ENCODE data around the gene ARHGEF38. TPM values are rescaled to one million over a fixed set of nuclear protein-coding genes. Genes with fewer than 3 reads are reported as not detected.

ARHGEF38 gene
- total and polyA plus RNA-seq, 9 donors: 0.12 to 1.3 (median 0.24) TPM; not detected in 5

DNA sequence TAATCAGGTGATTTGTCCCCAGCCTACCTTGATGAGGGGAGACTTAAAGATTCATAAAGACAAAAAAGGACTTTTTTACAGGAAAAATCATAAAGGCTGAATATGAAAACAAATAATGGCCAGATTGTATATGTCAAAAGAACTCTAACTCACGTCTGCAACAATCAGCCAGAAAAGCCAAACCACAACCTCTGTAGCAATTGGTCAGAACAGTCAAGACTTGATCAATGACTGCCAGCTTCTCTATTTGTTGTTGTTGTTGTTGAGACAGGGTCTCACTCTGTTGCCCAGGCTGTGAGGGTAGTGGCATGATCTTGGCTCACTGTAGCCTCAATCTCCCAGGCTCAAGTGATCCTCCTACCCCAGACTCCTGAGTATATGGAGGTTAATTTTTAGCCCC, 42.7 kb upstream of the ARHGEF38 start:
- TF ChIP-seq POLR2A (IDR thresholded peaks at IDR 0.05) (no peak), EP300 (IDR thresholded peaks at IDR 0.05) (no peak)
- TF ChIP-seq, protein P1, sequence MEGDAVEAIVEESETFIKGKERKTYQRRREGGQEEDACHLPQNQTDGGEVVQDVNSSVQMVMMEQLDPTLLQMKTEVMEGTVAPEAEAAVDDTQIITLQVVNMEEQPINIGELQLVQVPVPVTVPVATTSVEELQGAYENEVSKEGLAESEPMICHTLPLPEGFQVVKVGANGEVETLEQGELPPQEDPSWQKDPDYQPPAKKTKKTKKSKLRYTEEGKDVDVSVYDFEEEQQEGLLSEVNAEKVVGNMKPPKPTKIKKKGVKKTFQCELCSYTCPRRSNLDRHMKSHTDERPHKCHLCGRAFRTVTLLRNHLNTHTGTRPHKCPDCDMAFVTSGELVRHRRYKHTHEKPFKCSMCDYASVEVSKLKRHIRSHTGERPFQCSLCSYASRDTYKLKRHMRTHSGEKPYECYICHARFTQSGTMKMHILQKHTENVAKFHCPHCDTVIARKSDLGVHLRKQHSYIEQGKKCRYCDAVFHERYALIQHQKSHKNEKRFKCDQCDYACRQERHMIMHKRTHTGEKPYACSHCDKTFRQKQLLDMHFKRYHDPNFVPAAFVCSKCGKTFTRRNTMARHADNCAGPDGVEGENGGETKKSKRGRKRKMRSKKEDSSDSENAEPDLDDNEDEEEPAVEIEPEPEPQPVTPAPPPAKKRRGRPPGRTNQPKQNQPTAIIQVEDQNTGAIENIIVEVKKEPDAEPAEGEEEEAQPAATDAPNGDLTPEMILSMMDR (IDR thresholded peaks at IDR 0.05): no peak
- H3K9me3 ChIP-seq: no peaks in the 10 kb centered on the region
- no peaks in the 10 kb centered on the region for H3K27me3 ChIP-seq
- DNase-seq: no peak
- no peaks in the 10 kb centered on the region for H3K4me1 ChIP-seq (ENCODE audit: insufficient read depth)
- intact Hi-C loops (cut with DNase I): no loop called here
- H3K4me3 ChIP-seq: no peak overlapping the region
- no peaks in the 10 kb centered on the region for H3K36me3 ChIP-seq
- 31 to 55% (median 38%) methylated on average over 1 of the region's 1 CpG for WGBS, 3 donors
- H3K27ac ChIP-seq: no peak overlapping the region

DNA sequence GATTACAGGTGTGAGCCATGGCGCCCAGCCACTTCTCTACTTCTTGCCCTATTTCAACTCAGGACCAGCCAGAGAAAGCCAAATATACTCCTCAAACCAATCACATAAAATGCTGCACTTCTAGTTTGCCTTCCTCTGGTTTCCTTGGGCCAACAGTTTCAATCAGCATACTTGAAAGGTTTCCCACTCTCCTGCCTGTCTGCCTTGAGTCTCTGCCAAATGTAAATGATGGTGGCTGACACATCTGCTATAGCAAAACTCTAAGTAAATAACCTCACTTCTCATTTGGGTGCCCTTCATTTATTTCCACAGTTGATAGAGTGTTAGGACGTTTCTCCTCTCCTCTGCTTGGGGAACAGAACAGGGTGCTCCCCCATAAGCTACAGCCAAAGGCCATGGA, 42.2 kb upstream of the ARHGEF38 start:
- WGBS, 3 donors: 57 to 62% (median 60%) methylated on average over 2 of the region's 2 CpGs
- no peak overlapping the region for H3K27ac ChIP-seq
- H3K4me1 ChIP-seq (ENCODE audit: insufficient read depth): no peaks in the 10 kb centered on the region
- H3K9me3 ChIP-seq: no peaks in the 10 kb centered on the region
- no peak for TF ChIP-seq EP300 (IDR thresholded peaks at IDR 0.05)
- no peaks in the 10 kb centered on the region for H3K27me3 ChIP-seq
- no peak for DNase-seq
- intact Hi-C loops (cut with DNase I): no loop called here
- H3K36me3 ChIP-seq: no peaks in the 10 kb centered on the region
- H3K4me3 ChIP-seq: no peak overlapping the region

DNA sequence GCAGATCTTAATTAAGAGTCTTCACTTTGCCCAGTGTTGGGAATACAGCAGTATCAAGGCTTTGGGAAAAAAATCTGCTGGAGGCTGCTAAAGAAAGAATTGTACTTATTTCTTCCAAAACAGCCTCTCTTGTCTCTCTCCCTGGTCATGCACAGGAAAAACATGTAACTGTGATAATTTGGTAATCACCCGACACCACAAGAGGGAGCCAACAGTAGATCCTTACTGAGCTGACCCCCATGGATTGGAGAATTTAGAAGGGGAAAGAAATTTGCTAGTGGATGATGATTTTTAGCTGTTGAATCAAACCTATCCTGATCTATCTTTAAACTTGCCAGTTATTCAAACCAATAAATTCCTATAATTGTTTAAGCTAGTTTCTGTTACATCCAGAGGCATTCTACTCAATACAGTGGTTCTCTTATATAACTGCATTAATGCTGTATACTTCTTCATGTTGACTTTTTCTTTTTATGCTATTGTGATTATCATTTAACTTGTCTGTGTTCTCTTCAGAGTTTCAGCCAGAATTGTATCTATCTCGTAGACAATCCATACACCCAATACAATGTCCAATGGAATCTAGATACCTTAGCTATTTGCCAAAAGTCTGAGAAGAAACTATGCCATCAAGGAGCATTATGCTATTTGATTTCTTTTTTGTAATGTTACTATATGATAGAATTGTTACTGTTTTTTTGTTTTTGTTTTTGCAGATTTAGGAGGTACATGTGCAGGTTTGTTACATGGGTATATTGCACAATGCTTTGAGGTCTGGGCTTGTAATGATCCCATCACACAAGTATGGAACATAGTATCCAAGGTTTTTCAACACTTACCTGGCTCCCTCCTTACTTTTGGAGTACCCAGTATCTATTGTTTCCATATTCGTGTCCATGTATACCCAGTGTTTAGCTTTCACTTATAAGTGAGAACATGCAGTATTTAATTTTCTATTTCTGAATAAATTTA, 31.3 kb upstream of the ARHGEF38 start:
- Histone ChIP-seq H3K27me3 (no peaks in the 10 kb centered on the region), H3K4me1 (ENCODE audit: insufficient read depth) (no peaks in the 10 kb centered on the region), H3K9me3 (peaks cover 0 to 2% of the 10 kb centered on the region in 2 donors), H3K36me3 (no peaks in the 10 kb centered on the region), H3K27ac (no peak overlapping the region), H3K4me3 (no peak overlapping the region)
- no peak for DNase-seq
- intact Hi-C loops (cut with DNase I): loop anchor here in 1 of 4 donors (10.0 kb wide), 1 partner anchor 144 kb away; no protein-coding TSS in a partner anchor
- WGBS, 3 donors: 11 to 26% (median 11%) methylated on average over 3 of the region's 3 CpGs
- TF ChIP-seq, protein P1 (IDR thresholded peaks at IDR 0.05): no peak
- TF ChIP-seq POLR2A (IDR thresholded peaks at IDR 0.05) (no peak), EP300 (IDR thresholded peaks at IDR 0.05) (no peak)

DNA sequence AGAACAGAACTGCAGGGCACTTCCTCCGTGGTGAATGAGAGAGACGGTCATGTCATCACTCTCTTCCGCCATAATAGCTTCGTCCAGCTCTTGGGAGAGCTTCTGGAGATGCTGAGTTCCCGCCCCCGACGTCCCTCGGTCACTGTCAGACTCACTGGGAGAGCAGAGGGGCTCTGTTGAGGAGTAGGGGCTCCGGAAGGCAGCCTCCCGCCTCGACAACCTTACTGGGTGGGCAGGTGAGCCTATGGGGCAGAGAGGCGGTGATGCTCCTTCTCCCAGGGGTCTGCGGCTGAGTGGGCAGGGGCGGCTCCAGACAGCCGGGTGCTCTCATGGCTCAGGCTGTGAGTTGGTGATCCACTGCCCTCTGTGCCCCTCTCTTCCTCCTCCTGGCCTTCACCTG, 25.8 kb upstream of the ARHGEF38 start:
- 93% methylated on average over 15 of the region's 15 CpGs for WGBS, 3 donors
- intact Hi-C loops (cut with DNase I): loop anchor here in 1 of 4 donors (10.0 kb wide), 1 partner anchor 138 kb away; no protein-coding TSS in a partner anchor
- Histone ChIP-seq H3K27ac (no peak overlapping the region), H3K9me3 (no peaks in the 10 kb centered on the region), H3K4me3 (no peak overlapping the region), H3K27me3 (no peaks in the 10 kb centered on the region), H3K36me3 (no peaks in the 10 kb centered on the region), H3K4me1 (ENCODE audit: insufficient read depth) (no peaks in the 10 kb centered on the region)
- TF ChIP-seq, protein P1 (IDR thresholded peaks at IDR 0.05): no peak
- TF ChIP-seq EP300 (IDR thresholded peaks at IDR 0.05) (no peak), POLR2A (IDR thresholded peaks at IDR 0.05) (no peak)
- DNase-seq: no peak

DNA sequence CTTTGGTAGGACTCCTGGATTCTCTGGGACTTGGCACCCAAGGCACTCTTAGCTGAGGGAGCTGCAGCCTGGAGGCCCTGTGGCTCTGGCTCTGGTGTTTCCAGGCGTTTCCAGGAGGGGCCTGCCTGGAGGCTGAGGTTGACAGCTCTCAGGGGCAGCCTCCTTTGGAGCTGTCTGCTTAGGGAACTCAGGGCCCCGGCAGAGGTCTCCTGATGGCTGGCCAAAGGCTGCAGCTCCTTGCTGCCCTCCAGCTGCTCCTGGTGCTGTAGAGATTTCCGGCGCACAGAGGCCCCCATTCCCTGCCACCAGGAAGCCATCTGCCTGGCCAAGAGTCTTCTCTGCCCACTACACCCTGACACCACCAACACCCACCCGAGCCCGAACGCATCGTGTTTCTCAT, 25.3 kb upstream of the ARHGEF38 start:
- Histone ChIP-seq H3K27ac (no peak overlapping the region), H3K4me3 (no peak overlapping the region), H3K36me3 (no peaks in the 10 kb centered on the region), H3K4me1 (ENCODE audit: insufficient read depth) (no peaks in the 10 kb centered on the region), H3K9me3 (no peaks in the 10 kb centered on the region), H3K27me3 (no peaks in the 10 kb centered on the region)
- WGBS, 3 donors: 82 to 93% (median 83%) methylated on average over 8 of the region's 8 CpGs
- TF ChIP-seq, protein P1 (IDR thresholded peaks at IDR 0.05): no peak
- TF ChIP-seq EP300 (IDR thresholded peaks at IDR 0.05) (no peak), POLR2A (IDR thresholded peaks at IDR 0.05) (no peak)
- intact Hi-C loops (cut with DNase I): loop anchor here in 1 of 4 donors (10.0 kb wide), 1 partner anchor 138 kb away; no protein-coding TSS in a partner anchor
- DNase-seq: no peak

Data from ovary (tissue), 9 donors.